CD4-positive, alpha-beta T cell treated with Interleukin-4 for 1 hour (primary cell): Measurements from ENCODE around the gene GNG8.

Experiments
- DNase-seq, 2 donors: peaks; one replicate each; pipeline ENCODE4 v3.0.0-alpha.2; 2020 to 2022

Gene GNG8

DNA sequence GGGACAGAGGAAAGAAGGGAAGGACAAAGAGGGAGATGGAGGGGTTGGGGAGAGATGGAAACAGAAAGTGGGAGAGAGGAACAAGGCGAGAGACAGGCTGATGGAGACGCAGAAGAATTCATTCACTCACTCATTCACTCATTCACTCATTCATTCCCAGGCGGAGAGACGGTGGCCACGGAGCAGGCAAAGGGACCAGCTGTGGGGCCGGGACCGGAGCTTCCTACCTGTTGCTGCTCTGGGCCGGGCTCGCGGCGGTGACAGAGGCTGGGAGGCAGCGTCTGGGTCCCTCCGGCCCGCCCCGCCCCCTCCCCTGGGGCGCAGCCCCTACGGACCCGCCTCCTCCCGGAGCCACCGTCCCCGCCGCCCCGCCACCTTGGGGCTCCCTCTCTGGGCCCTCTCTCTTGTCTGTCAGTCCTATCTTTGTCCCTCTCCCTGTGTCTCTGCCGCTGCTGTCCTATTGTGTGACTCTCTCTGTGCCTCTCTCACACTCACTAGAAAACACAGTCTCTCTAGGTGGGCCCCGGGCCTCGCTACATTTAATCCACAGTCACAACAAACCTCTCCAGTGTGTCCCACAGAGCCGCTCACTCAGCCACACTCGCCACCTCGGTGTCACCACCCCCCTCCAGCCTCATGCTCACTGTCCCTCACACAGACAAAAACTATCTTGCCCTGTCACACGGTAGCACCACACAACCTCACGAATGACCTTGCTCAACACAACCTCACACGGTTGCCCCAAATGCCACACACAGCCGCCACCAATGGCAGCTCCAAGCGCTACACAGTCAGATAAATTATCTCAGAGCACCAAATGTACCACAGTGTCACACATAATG is at the start of gene GNG8:
GNG8 (minus strand) TSS at position 283 of the 842 bp plus-strand sequence. CDS start 1,520 bp downstream, outside the sequence.
- peak; percentile 38 to 39 for DNase-seq

DNA sequence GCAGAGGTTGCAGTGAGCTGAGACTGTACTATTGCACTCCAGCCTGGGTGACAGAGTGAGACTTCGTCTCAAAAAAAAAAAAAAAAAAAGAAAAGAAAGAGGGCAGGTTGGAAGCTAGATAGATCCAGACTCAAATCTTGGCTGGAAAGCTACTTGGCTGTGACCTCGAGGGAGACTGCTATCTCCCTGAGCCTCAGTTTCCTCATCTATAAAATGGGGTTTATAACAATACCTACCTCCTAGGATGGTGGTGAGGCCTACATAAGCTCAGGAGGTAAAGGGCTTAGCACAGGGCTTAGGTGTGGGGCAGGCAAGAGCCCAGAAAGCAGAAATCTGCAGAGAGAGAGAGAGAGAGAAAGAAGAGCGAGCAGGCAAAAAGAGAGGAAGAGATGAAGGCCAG is 49.2 kb upstream of the GNG8 start:
- DNase-seq = no peak

- peak; percentile 71 to 73 for DNase-seq
Observed at GRCh38 chr19:46678110-46678732, 42.2 kb upstream of the GNG8 start.

DNA sequence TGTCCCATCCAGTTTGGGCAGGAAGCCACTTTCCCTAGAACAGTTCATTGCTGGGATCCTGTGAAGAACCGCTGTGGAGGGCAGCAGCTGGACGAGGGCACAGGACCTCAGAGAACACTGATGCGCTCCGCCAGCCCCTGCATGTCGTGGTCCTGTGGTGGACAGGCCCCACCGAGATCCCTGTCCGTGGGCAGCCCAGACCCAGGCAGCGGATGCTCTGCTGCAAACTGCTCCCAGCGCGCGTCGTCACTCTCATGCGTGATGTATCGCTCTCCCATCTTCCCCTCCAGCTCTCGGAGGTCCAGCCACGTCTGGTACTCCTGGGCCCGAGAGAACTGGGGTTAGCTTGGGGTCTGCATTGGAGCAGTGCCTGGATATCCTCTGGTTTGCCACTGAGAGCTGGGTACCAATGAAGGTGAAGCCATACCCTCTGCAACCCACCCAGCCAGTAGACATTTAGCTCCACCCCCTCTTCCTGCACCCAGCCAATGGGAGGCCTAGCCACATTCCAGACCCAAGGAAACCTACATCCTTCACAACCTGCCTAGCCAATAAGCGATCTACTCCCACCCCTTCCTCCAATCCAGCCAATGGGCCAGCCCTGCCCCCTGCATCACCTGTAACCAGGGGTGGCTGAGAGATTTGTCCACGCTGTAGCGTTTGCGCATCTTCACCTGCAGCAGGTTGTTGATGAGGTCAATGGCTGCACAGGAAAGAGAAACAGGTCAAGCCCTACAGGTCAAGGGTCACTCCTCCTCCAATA is 38.6 kb upstream of the GNG8 start:
- no peak for DNase-seq

- no peak for DNase-seq
Observed at GRCh38 chr19:46670813-46671212, 34.8 kb upstream of the GNG8 start.

- DNase-seq = no peak
Observed at GRCh38 chr19:46668662-46669061, 32.7 kb upstream of the GNG8 start.

GRCh38 chr19:46665072-46665471 is 29.1 kb upstream of the GNG8 start:
- no peak for DNase-seq

GRCh38 chr19:46661735-46662592 is 26.0 kb upstream of the GNG8 start:
- peak; percentile 81 to 86 for DNase-seq

GRCh38 chr19:46661020-46661731 is 25.2 kb upstream of the GNG8 start, which contains the start of gene DACT3:
DACT3 (minus strand) TSS chr19:46661182; CDS start chr19:46661064, 118 bp downstream.
- DNase-seq = peak; percentile 100

DNA sequence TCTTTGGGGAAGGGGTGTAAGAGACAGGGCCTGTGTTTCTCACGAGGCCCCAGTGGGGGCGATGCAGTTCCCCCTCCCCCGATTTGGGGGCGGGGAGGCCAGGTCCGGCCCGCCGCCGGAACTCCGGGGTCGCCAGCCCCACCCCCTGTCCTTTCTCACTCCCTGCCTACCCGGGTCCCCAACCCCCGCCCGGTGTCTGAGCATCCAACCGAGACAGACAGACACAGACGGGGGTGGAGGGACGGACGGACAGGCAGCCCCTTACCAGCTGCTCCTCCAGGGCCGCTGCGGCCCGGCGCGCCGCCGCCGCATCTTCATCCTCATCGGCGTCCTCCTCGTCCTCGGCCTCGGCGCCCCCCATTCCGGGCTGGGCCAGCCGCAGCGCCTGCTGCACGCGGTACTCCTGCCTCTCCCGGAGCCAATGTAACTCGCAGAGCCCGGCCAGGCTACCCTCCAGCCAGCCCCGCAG is 24.6 kb upstream of the GNG8 start:
- DNase-seq = no peak

- no peak for DNase-seq
Observed at GRCh38 chr19:46660008-46660517, 24.1 kb upstream of the GNG8 start.

- peak in 1 of 2 donors; percentile 8 for DNase-seq
Observed at GRCh38 chr19:46659151-46660007, 23.4 kb upstream of the GNG8 start.

GRCh38 chr19:46656541-46656940 is 20.5 kb upstream of the GNG8 start:
- no peak for DNase-seq

DNA sequence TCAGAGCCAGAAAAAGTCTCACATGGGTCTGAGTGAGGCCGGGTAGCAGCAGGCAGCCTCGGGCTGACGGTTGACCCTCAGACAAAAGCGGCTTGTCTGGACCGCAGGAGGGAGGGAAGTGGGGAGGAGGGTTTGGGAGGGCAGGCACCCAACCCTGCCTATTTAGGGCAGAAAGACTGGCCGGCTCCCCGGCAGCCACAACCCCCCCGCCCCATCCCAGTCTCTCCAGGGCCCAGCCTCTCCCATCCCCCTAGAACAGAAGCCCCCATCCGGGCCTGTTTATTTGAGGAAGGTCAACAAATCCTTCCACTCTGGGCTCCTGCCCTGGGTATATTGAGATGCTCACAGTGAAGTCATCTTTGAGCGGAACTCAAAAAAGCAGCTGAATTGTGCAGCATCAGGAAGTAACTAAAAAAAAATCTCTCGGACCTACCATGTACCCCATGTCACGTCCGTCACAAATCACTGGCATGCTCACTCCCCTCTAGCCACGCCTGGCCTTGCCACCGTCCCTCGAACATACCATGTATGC is 18.7 kb upstream of the GNG8 start:
- no peak for DNase-seq

DNA sequence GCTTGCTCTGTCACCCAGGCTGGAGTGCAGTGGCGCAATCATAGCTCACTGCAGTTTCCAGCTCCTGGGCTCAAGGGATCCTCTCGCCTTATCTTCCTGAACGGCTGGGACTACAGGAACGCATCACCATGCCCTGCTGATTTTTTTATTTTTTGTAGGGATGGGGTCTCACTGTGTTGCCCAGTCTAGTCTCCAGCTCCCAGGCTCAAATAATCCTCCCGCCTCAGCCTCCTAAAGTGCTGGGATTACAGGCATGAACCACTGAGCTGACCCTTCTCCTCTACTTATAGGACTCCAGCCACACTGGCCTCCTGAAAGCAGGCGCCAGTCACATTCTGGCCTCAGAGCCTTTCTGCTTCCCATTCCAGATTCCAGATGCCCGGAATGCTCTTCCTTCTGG is 14.4 kb upstream of the GNG8 start:
- DNase-seq = no peak

GRCh38 chr19:46648961-46649960 is 13.3 kb upstream of the GNG8 start:
- no peak for DNase-seq

DNA sequence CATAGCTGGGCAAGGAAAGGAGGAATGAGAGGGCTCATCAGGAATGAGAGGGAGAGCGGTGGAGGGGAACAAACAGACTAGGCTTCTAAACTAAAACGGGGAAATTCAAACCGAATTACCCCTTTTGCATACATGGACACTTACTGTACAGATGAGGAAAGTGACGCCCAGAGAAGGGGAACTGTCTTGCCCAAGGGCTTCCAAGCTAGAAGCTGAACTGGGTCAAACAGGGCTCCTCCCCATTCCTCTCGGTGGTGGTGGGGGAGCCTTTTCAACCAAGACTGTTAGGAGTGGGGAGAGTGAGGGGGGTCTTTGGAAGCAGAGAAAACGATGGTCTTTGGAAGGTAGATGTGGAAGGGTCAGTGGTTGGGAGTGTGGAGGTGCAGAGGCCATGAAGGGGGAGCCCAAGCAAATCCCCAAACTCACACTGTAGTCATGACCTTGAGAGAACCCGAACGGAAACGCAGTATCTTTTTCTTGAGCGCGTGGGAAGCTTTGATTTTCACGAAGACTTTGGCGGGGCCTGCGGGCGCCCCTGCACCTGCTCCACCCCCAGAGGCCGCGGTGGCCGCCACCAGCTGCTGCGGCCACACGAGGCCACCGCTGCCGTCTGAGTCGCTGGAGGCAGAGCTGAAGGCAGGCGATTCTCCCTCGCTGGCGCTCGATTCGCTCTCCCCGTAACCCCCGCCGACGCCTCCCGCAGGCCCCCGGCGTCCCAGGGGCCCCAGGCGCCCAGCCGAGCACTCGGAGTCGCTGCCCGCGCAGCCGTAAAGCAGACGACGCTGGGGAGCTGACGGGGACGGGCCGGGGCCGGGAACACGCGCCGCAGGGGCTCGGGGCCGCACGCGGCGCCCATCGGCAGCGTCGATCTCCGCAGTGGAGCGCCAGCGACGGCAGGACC is 12.3 kb upstream of the GNG8 start:
- peak in 1 of 2 donors; percentile 26 for DNase-seq

GRCh38 chr19:46646402-46646801 is 10.4 kb upstream of the GNG8 start:
- no peak for DNase-seq
